ENCODE measurements around the gene ALDH5A1.
"Not testable (repeated sequence)": the region's sequence is repeated elsewhere in the genome, so short reads cannot be mapped to it uniquely, and the experiment has no call there.

The ALDH5A1 gene

GRCh38 chr6:24497254-24497970 lies 2.6 kb downstream of the ALDH5A1 start:
- TF ChIP-seq POLR2A (IDR thresholded peaks at IDR 0.05; ENCODE audit: low read length) (no peak), GATA1 (IDR thresholded peaks at IDR 0.05; ENCODE audit: low read depth, low read length) (no peak)
- DNase-seq: peak; percentile 13 to 37

DNA sequence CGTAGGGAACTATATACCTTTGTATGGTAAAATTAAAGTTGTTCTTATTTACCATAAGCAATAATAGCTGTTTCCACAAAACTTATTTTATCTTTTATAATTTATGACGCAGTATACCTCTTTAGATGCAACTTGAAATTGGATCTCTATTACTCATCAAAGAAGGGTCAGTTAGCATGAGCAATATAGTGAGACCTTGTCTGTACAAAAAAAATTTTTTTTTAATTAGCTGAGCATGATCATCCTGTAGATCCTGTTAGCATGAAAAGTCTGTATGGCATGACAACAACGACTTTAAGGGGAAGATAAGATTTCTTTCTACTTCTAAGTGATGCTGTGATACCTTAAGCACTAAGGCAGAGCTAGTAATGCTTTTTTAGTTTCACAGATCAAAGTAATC lies 5.9 kb downstream of the ALDH5A1 start:
- TF ChIP-seq GATA1 (IDR thresholded peaks at IDR 0.05; ENCODE audit: low read depth, low read length): no peak
- TF ChIP-seq POLR2A (IDR thresholded peaks at IDR 0.05; ENCODE audit: low read length): no peak
- DNase-seq: no peak

DNA sequence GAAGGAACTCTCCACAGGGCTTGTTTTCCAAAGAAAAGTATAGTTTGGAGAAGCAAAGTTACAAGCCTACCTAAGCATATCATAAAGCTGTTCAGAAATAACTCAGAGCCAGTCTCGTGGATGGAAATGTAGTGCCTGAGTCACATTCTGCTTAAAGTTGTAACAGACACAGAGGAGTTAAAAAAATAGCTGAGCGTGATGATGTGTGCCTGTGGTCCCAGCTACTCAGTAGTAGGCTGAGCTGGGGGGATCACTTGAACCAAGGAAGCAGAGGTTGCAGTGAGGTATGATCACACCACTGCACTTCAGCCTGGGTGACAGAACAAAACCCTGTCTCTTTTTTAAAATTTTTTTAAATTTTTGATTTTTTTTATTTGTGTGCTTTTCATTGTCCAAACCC lies 6.6 kb downstream of the ALDH5A1 start:
- no peak for DNase-seq
- TF ChIP-seq GATA1 (IDR thresholded peaks at IDR 0.05; ENCODE audit: low read depth, low read length) (no peak), POLR2A (IDR thresholded peaks at IDR 0.05; ENCODE audit: low read length) (no peak)

GRCh38 chr6:24501914-24502313 lies 7.1 kb downstream of the ALDH5A1 start:
- no peak for TF ChIP-seq POLR2A (IDR thresholded peaks at IDR 0.05; ENCODE audit: low read length)
- no peak for TF ChIP-seq GATA1 (IDR thresholded peaks at IDR 0.05; ENCODE audit: low read depth, low read length)
- peak in 1 of 2 experiments; percentile 2 for DNase-seq

DNA sequence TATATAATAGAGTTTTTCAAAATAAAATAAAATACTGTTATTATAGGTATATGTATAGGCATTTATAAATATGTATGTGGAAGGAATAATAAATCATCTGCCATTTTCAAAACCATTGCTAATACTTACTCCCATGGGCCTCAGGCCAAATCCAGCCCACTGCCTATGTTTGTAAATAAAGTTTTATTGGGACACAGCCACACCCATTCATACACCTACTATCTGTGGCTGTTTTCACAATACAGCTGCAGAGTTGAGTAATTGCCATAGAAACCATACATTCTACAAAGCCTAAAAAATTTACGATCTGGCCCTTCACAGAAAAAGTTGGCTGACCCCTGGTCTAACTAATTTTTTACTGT lies 9.5 kb downstream of the ALDH5A1 start:
- DNase-seq: no peak
- TF ChIP-seq GATA1 (IDR thresholded peaks at IDR 0.05; ENCODE audit: low read depth, low read length) (no peak), POLR2A (IDR thresholded peaks at IDR 0.05; ENCODE audit: low read length) (no peak)

- DNase-seq: no peak
- TF ChIP-seq POLR2A (IDR thresholded peaks at IDR 0.05; ENCODE audit: low read length) (no peak), GATA1 (IDR thresholded peaks at IDR 0.05; ENCODE audit: low read depth, low read length) (no peak)
Measured at GRCh38 chr6:24504649-24505586, 10.1 kb downstream of the ALDH5A1 start.

DNA sequence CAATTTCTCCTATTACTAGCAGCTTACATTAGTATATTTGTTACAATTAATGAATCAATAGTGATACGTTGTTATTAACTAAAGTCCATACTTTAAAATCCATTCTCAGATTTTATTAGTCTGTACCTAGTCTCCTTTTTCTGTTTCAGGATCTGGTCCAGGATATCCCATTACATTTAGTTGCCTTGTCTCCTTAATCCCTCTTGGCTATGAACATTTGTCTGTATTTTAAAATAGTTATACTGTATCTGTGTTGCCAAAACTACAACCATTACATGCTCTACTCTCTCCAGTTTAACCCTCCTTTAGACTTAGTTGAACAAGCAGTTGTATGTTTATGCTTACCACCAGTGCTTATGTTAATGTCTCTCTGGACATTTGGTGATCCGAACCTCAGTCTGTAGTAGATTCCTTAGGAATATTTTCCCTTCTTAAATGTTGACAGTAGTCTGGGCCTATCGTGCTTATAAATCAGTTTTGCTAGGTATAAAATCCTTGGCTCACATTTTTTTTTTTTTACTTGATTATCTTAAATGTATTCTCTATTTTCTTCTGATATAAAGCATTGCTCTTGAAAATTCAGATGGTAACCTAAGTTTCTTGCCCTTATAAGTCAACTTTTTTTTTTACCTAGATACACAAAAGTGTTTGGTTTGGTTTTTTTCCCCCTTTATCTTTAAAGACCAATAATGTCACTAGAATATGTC lies 12.2 kb downstream of the ALDH5A1 start:
- no peak for DNase-seq
- TF ChIP-seq POLR2A (IDR thresholded peaks at IDR 0.05; ENCODE audit: low read length) (no peak), GATA1 (IDR thresholded peaks at IDR 0.05; ENCODE audit: low read depth, low read length) (no peak)

DNA sequence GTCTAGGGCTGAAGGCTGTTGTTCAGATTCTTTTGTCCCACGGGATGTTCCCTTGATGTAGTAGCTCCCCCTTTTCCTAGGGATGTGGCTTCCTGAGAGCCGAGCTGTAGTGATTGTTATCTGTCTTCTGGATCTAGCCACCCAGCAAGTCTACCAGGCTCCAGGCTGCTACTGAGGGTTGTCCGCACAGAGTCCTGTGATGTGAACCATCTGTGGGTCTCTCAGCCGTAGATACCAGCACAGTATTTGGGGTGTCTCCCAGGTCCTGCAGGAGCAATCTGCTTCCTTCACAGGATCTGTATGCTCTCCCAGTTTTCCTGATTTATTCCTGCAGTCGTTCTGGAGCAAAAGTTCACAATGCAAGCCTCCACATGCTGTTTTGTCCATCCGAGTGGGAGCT lies 17.2 kb downstream of the ALDH5A1 start:
- not testable (repeated sequence) for DNase-seq

DNA sequence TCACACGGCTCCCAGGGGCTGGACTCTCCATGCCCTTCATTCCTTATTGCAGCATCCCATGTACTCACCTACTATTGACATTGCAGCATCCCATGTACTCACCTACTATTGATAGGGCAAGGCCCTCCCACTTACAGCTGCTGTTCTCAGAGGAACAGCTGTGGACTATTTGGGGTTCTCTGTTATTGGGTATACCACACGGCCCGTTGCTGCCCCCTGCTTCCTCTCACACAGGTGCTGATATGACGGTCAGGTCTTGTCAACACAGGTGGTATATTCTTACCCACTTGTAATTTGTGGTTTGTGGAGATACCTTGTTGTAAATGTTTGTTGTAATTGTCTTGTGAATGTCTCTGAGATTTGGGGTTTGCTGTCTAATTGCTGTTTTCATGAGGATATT lies 18.8 kb downstream of the ALDH5A1 start:
- DNase-seq: no peak
- TF ChIP-seq GATA1 (IDR thresholded peaks at IDR 0.05; ENCODE audit: low read depth, low read length) (no peak), POLR2A (IDR thresholded peaks at IDR 0.05; ENCODE audit: low read length) (no peak)

- no peak for DNase-seq
- TF ChIP-seq GATA1 (IDR thresholded peaks at IDR 0.05; ENCODE audit: low read depth, low read length): no peak
- no peak for TF ChIP-seq POLR2A (IDR thresholded peaks at IDR 0.05; ENCODE audit: low read length)
Measured at GRCh38 chr6:24517659-24518543, 23.1 kb downstream of the ALDH5A1 start.

- TF ChIP-seq GATA1 (IDR thresholded peaks at IDR 0.05; ENCODE audit: low read depth, low read length) (no peak), POLR2A (IDR thresholded peaks at IDR 0.05; ENCODE audit: low read length) (no peak)
- DNase-seq: peak; percentile 51 to 67
Measured at GRCh38 chr6:24520929-24521546, 26.3 kb downstream of the ALDH5A1 start.

DNA sequence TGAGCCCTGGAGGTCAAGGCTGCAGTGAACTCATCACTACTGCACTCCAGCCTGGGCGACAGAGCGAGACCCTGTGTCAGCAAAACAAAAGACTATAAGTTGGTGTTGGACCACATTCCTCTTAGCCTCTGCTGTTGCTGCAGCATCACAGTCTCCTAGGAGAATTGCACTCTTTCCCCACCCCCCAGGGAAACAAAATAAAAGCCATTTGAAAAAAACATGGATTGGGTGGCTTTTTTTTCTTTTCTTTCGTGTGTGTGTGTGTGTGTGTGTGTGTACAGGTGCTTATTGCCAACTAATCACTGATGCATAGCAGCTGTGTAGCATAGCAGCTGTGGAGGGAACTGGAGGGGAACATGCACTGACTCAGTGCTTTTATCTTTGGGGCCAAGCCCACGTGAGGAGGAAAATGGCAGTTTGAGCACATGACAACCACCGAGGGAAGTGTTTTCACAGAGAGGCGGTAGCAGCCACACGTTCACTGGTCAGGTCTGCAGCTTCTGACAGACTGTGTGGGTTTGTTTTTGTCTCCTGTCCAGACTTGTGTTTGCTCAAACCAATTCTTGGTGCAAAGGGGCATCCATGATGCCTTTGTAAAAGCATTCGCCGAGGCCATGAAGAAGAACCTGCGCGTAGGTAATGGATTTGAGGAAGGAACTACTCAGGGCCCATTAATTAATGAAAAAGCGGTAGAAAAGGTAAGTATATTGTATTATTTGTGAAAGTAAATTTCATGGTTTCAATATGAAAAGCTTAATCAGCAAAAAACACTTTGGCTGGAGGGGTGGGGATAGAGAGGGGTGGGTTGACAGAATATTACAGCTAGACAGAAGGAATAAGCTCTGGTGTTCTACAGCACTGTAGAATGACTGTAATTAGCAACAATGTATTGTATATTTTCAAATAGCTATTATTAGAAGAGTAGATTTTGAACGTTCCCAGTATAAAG lies 27.7 kb downstream of the ALDH5A1 start:
- TF ChIP-seq GATA1 (IDR thresholded peaks at IDR 0.05; ENCODE audit: low read depth, low read length) (no peak), POLR2A (IDR thresholded peaks at IDR 0.05; ENCODE audit: low read length) (no peak)
- peak; percentile 51 to 67 for DNase-seq

Data from erythroblast (primary cell).